ENCODE measurements around the gene KIAA1614.
A peak's percentile ranks its signal among the peaks of the same experiment; 100 is the strongest.
"Not testable (repeated sequence)": the region's sequence is repeated elsewhere in the genome, so short reads cannot be mapped to it uniquely, and the experiment has no call there.

KIAA1614 gene

GRCh38 chr1:180945551-180945950, 32.9 kb downstream of the KIAA1614 start:
- no peak for DNase-seq

GRCh38 chr1:180946056-180946455, 33.4 kb downstream of the KIAA1614 start:
- DNase-seq, result no peak

- no peak for DNase-seq
Measured at GRCh38 chr1:180946541-180947498, 34.1 kb downstream of the KIAA1614 start.

GRCh38 chr1:180947499-180947885, 34.8 kb downstream of the KIAA1614 start:
- no peak for DNase-seq

- no peak for DNase-seq
Measured at GRCh38 chr1:180947901-180948640, 35.4 kb downstream of the KIAA1614 start.

- no peak for DNase-seq
Measured at GRCh38 chr1:180948641-180949615, 36.2 kb downstream of the KIAA1614 start.

- no peak for DNase-seq
Measured at GRCh38 chr1:180949616-180950000, 36.9 kb downstream of the KIAA1614 start.

GRCh38 chr1:180950321-180950720, 37.6 kb downstream of the KIAA1614 start:
- DNase-seq, result no peak

- no peak for DNase-seq
Measured at GRCh38 chr1:180951186-180951745, 38.6 kb downstream of the KIAA1614 start.

GRCh38 chr1:180951836-180952656, 39.3 kb downstream of the KIAA1614 start:
- DNase-seq, result no peak

- DNase-seq, result no peak
Measured at GRCh38 chr1:180952657-180953013, 39.9 kb downstream of the KIAA1614 start.

GRCh38 chr1:180953291-180954004, 40.8 kb downstream of the KIAA1614 start:
- no peak for DNase-seq

GRCh38 chr1:180954005-180954800, 41.5 kb downstream of the KIAA1614 start:
- DNase-seq, result peak; percentile 30 to 53 (median 46)

- DNase-seq, result no peak
Measured at GRCh38 chr1:180954801-180955165, 42.1 kb downstream of the KIAA1614 start.

GRCh38 chr1:180956028-180956640, 43.4 kb downstream of the KIAA1614 start:
- no peak for DNase-seq

- DNase-seq, result not testable (repeated sequence)
Measured at GRCh38 chr1:180959620-180960019, 46.9 kb downstream of the KIAA1614 start.

- DNase-seq, result no peak
Measured at GRCh38 chr1:180961622-180962021, 48.9 kb downstream of the KIAA1614 start.

GRCh38 chr1:180962178-180962577, 49.5 kb downstream of the KIAA1614 start:
- no peak for DNase-seq

- DNase-seq, result no peak
Measured at GRCh38 chr1:180964056-180964455, 51.4 kb downstream of the KIAA1614 start.

GRCh38 chr1:180964595-180964994, 51.9 kb downstream of the KIAA1614 start:
- no peak for DNase-seq

Measured in activated CD4-positive, CD25-positive, alpha-beta regulatory T cell (primary cell).